ENCODE measurements around the gene MAMDC2. TPM values are rescaled to one million over a fixed set of nuclear protein-coding genes. Genes with fewer than 3 reads are reported as not detected.
A peak's percentile ranks its signal among the peaks of the same experiment; 100 is the strongest.
"Not testable (repeated sequence)": the region's sequence is repeated elsewhere in the genome, so short reads cannot be mapped to it uniquely, and the experiment has no call there.

Gene MAMDC2
- total and polyA plus RNA-seq, 4 donors: 2.0 to 14.6 (median 6.2) TPM

GRCh38 chr9:70172532-70172931, 128.9 kb downstream of the MAMDC2 start:
- H3K36me3 ChIP-seq (ENCODE audit: control insufficient read depth in 1 of 2, insufficient read depth in 2 of 2, low read length in 1 of 2): peaks cover 0 to 1% of the 10 kb centered on the region in 2 donors
- ATAC-seq (ENCODE audit: low FRiP score) (no peak), DNase-seq (no peak)
- no peaks in the 10 kb centered on the region for H3K4me1 ChIP-seq (ENCODE audit: control insufficient read depth in 1 of 2, insufficient read depth in 2 of 2, low read length in 2 of 2)
- no peak overlapping the region for H3K27ac ChIP-seq (ENCODE audit: low read depth in 1 of 2, low read length in 2 of 2)
- no peak overlapping the region for H3K4me3 ChIP-seq (ENCODE audit: low read length in 2 of 2)
- H3K9me3 ChIP-seq (ENCODE audit: control insufficient read depth, low read length): no peaks in the 10 kb centered on the region
- 91 to 93% methylated on average over 1 of the region's 1 CpG for WGBS, 2 donors
- intact Hi-C loops (cut with DNase I): no loop called here
- no peaks in the 10 kb centered on the region for H3K27me3 ChIP-seq (ENCODE audit: control insufficient read depth in 1 of 2, insufficient read depth in 2 of 2, low read length in 1 of 2)

- H3K4me1 ChIP-seq (ENCODE audit: control insufficient read depth in 1 of 2, insufficient read depth in 2 of 2, low read length in 2 of 2): no peaks in the 10 kb centered on the region
- no peak overlapping the region for H3K27ac ChIP-seq (ENCODE audit: low read depth in 1 of 2, low read length in 2 of 2)
- intact Hi-C loops (cut with DNase I): no loop called here
- H3K27me3 ChIP-seq (ENCODE audit: control insufficient read depth in 1 of 2, insufficient read depth in 2 of 2, low read length in 1 of 2): no peaks in the 10 kb centered on the region
- ATAC-seq (ENCODE audit: low FRiP score) (no peak), DNase-seq (no peak)
- H3K9me3 ChIP-seq (ENCODE audit: control insufficient read depth, low read length): no peaks in the 10 kb centered on the region
- no peak overlapping the region for H3K4me3 ChIP-seq (ENCODE audit: low read length in 2 of 2)
- H3K36me3 ChIP-seq (ENCODE audit: control insufficient read depth in 1 of 2, insufficient read depth in 2 of 2, low read length in 1 of 2): peaks cover 0 to 2% of the 10 kb centered on the region in 2 donors
- 93 to 97% methylated on average over 1 of the region's 1 CpG for WGBS, 2 donors
Measured at GRCh38 chr9:70177121-70177520, 133.5 kb downstream of the MAMDC2 start.

GRCh38 chr9:70192707-70193106, 149.1 kb downstream of the MAMDC2 start:
- Histone ChIP-seq H3K36me3 (ENCODE audit: control insufficient read depth in 1 of 2, insufficient read depth in 2 of 2, low read length in 1 of 2) (no peaks in the 10 kb centered on the region), H3K27ac (ENCODE audit: low read depth in 1 of 2, low read length in 2 of 2) (no peak overlapping the region), H3K4me1 (ENCODE audit: control insufficient read depth in 1 of 2, insufficient read depth in 2 of 2, low read length in 2 of 2) (no peaks in the 10 kb centered on the region), H3K4me3 (ENCODE audit: low read length in 2 of 2) (no peak overlapping the region), H3K9me3 (ENCODE audit: control insufficient read depth, low read length) (no peaks in the 10 kb centered on the region), H3K27me3 (ENCODE audit: control insufficient read depth in 1 of 2, insufficient read depth in 2 of 2, low read length in 1 of 2) (no peaks in the 10 kb centered on the region)
- DNase-seq: no peak
- ATAC-seq (ENCODE audit: low FRiP score): no peak
- intact Hi-C loops (cut with DNase I): no loop called here
- 91% methylated on average over 2 of the region's 2 CpGs for WGBS, 2 donors

GRCh38 chr9:70195456-70195855, 151.8 kb downstream of the MAMDC2 start:
- intact Hi-C loops (cut with DNase I): no loop called here
- H3K4me3 ChIP-seq (ENCODE audit: low read length in 2 of 2): no peak overlapping the region

GRCh38 chr9:70197216-70198044, 153.8 kb downstream of the MAMDC2 start:
- Histone ChIP-seq H3K4me1 (ENCODE audit: control insufficient read depth in 1 of 2, insufficient read depth in 2 of 2, low read length in 2 of 2) (no peaks in the 10 kb centered on the region), H3K27me3 (ENCODE audit: control insufficient read depth in 1 of 2, insufficient read depth in 2 of 2, low read length in 1 of 2) (no peaks in the 10 kb centered on the region), H3K27ac (ENCODE audit: low read depth in 1 of 2, low read length in 2 of 2) (no peak overlapping the region), H3K9me3 (ENCODE audit: control insufficient read depth, low read length) (no peaks in the 10 kb centered on the region), H3K4me3 (ENCODE audit: low read length in 2 of 2) (no peak overlapping the region), H3K36me3 (ENCODE audit: control insufficient read depth in 1 of 2, insufficient read depth in 2 of 2, low read length in 1 of 2) (no peaks in the 10 kb centered on the region)
- WGBS, 2 donors: 83 to 84% methylated on average over 9 of the region's 9 CpGs
- no peak for ATAC-seq (ENCODE audit: low FRiP score)
- intact Hi-C loops (cut with DNase I): no loop called here
- no peak for DNase-seq

More at GRCh38 chr9:70195456-70195855, 151.8 kb downstream of the MAMDC2 start:
- H3K9me3 ChIP-seq (ENCODE audit: control insufficient read depth, low read length): no peaks in the 10 kb centered on the region
- no peaks in the 10 kb centered on the region for H3K27me3 ChIP-seq (ENCODE audit: control insufficient read depth in 1 of 2, insufficient read depth in 2 of 2, low read length in 1 of 2)
- no peak overlapping the region for H3K27ac ChIP-seq (ENCODE audit: low read depth in 1 of 2, low read length in 2 of 2)
- WGBS, 2 donors: 95% methylated on average over 3 of the region's 3 CpGs
- H3K36me3 ChIP-seq (ENCODE audit: control insufficient read depth in 1 of 2, insufficient read depth in 2 of 2, low read length in 1 of 2): no peaks in the 10 kb centered on the region
- no peaks in the 10 kb centered on the region for H3K4me1 ChIP-seq (ENCODE audit: control insufficient read depth in 1 of 2, insufficient read depth in 2 of 2, low read length in 2 of 2)
- DNase-seq: no peak
- ATAC-seq (ENCODE audit: low FRiP score): no peak

- H3K9me3 ChIP-seq (ENCODE audit: control insufficient read depth, low read length); H3K4me1 ChIP-seq (ENCODE audit: control insufficient read depth in 1 of 2, insufficient read depth in 2 of 2, low read length in 2 of 2); H3K27ac ChIP-seq (ENCODE audit: low read depth in 1 of 2, low read length in 2 of 2); ATAC-seq (ENCODE audit: low FRiP score); H3K27me3 ChIP-seq (ENCODE audit: control insufficient read depth in 1 of 2, insufficient read depth in 2 of 2, low read length in 1 of 2); DNase-seq; intact Hi-C loops (cut with DNase I); H3K36me3 ChIP-seq (ENCODE audit: control insufficient read depth in 1 of 2, insufficient read depth in 2 of 2, low read length in 1 of 2); H3K4me3 ChIP-seq (ENCODE audit: low read length in 2 of 2): not testable (repeated sequence)
- WGBS, 2 donors: 94 to 97% methylated on average over 16 of the region's 16 CpGs
Measured at GRCh38 chr9:70204743-70205142, 161.1 kb downstream of the MAMDC2 start.

- WGBS, 2 donors: 61 to 63% methylated on average over 3 of the region's 3 CpGs
- peaks cover 3% of the 10 kb centered on the region for H3K9me3 ChIP-seq (ENCODE audit: control insufficient read depth, low read length)
- DNase-seq: no peak
- no peaks in the 10 kb centered on the region for H3K36me3 ChIP-seq (ENCODE audit: control insufficient read depth in 1 of 2, insufficient read depth in 2 of 2, low read length in 1 of 2)
- ATAC-seq (ENCODE audit: low FRiP score): no peak
- no peak overlapping the region for H3K4me3 ChIP-seq (ENCODE audit: low read length in 2 of 2)
- H3K27me3 ChIP-seq (ENCODE audit: control insufficient read depth in 1 of 2, insufficient read depth in 2 of 2, low read length in 1 of 2): no peaks in the 10 kb centered on the region
- H3K4me1 ChIP-seq (ENCODE audit: control insufficient read depth in 1 of 2, insufficient read depth in 2 of 2, low read length in 2 of 2): no peaks in the 10 kb centered on the region
- H3K27ac ChIP-seq (ENCODE audit: low read depth in 1 of 2, low read length in 2 of 2): no peak overlapping the region
- intact Hi-C loops (cut with DNase I): no loop called here
Measured at GRCh38 chr9:70205366-70206020, 161.8 kb downstream of the MAMDC2 start.

GRCh38 chr9:70217029-70217428, 173.4 kb downstream of the MAMDC2 start:
- H3K36me3 ChIP-seq (ENCODE audit: control insufficient read depth in 1 of 2, insufficient read depth in 2 of 2, low read length in 1 of 2): peaks cover 6 to 7% of the 10 kb centered on the region in 2 donors
- intact Hi-C loops (cut with DNase I): no loop called here
- peak in 1 of 2 donors; percentile 50 for DNase-seq

GRCh38 chr9:70218767-70219166, 175.1 kb downstream of the MAMDC2 start:
- intact Hi-C loops (cut with DNase I): no loop called here
- H3K4me3 ChIP-seq (ENCODE audit: low read length in 2 of 2): no peak overlapping the region
- DNase-seq (no peak), ATAC-seq (ENCODE audit: low FRiP score) (no peak)
- peaks cover 6% of the 10 kb centered on the region for H3K9me3 ChIP-seq (ENCODE audit: control insufficient read depth, low read length)
- WGBS, 2 donors: 74 to 78% methylated on average over 1 of the region's 1 CpG
- no peaks in the 10 kb centered on the region for H3K4me1 ChIP-seq (ENCODE audit: control insufficient read depth in 1 of 2, insufficient read depth in 2 of 2, low read length in 2 of 2)
- no peaks in the 10 kb centered on the region for H3K27me3 ChIP-seq (ENCODE audit: control insufficient read depth in 1 of 2, insufficient read depth in 2 of 2, low read length in 1 of 2)
- no peak overlapping the region for H3K27ac ChIP-seq (ENCODE audit: low read depth in 1 of 2, low read length in 2 of 2)
- H3K36me3 ChIP-seq (ENCODE audit: control insufficient read depth in 1 of 2, insufficient read depth in 2 of 2, low read length in 1 of 2): peaks cover 6 to 7% of the 10 kb centered on the region in 2 donors

More at GRCh38 chr9:70217029-70217428, 173.4 kb downstream of the MAMDC2 start:
- H3K27me3 ChIP-seq (ENCODE audit: control insufficient read depth in 1 of 2, insufficient read depth in 2 of 2, low read length in 1 of 2): no peaks in the 10 kb centered on the region
- H3K9me3 ChIP-seq (ENCODE audit: control insufficient read depth, low read length): peaks cover 10% of the 10 kb centered on the region
- H3K4me1 ChIP-seq (ENCODE audit: control insufficient read depth in 1 of 2, insufficient read depth in 2 of 2, low read length in 2 of 2): no peaks in the 10 kb centered on the region
- H3K4me3 ChIP-seq (ENCODE audit: low read length in 2 of 2): no peak overlapping the region
- no peak for ATAC-seq (ENCODE audit: low FRiP score)
- no peak overlapping the region for H3K27ac ChIP-seq (ENCODE audit: low read depth in 1 of 2, low read length in 2 of 2)
- WGBS, 2 donors: 62 to 74% methylated on average over 16 of the region's 16 CpGs
